GM21390 (cell line): ENCODE results near the gene ALPL.

Experiments
- ATAC-seq: cut with Tn5 transposase; IDR thresholded peaks from one replicate; pipeline ENCODE4 v1.9.1; 2021; ENCODE audit not compliant: unreplicated experiment

Gene ALPL

GRCh38 chr1:21596174-21596573 lies 87.0 kb downstream of the ALPL start:
- ATAC-seq = no peak

GRCh38 chr1:21596628-21597027 lies 87.4 kb downstream of the ALPL start:
- ATAC-seq = no peak

GRCh38 chr1:21597753-21598152 lies 88.5 kb downstream of the ALPL start:
- ATAC-seq = no peak

GRCh38 chr1:21598417-21598816 lies 89.2 kb downstream of the ALPL start:
- no peak for ATAC-seq

- ATAC-seq = no peak
Observed at GRCh38 chr1:21598904-21599303, 89.7 kb downstream of the ALPL start.

GRCh38 chr1:21599402-21599801 lies 90.2 kb downstream of the ALPL start:
- ATAC-seq = no peak

- no peak for ATAC-seq
Observed at GRCh38 chr1:21601278-21602048, 92.2 kb downstream of the ALPL start.

GRCh38 chr1:21603177-21604138 lies 94.2 kb downstream of the ALPL start:
- ATAC-seq = no peak

- ATAC-seq = no peak
Observed at GRCh38 chr1:21604208-21604957, 95.2 kb downstream of the ALPL start.

- ATAC-seq = no peak
Observed at GRCh38 chr1:21605012-21605715, 95.9 kb downstream of the ALPL start.

- no peak for ATAC-seq
Observed at GRCh38 chr1:21605964-21606705, 96.9 kb downstream of the ALPL start.

GRCh38 chr1:21607549-21608529 lies 98.6 kb downstream of the ALPL start:
- ATAC-seq = peak; percentile 73

GRCh38 chr1:21608798-21609197 lies 99.6 kb downstream of the ALPL start:
- no peak for ATAC-seq

- no peak for ATAC-seq
Observed at GRCh38 chr1:21610027-21610426, 100.8 kb downstream of the ALPL start.

- ATAC-seq = no peak
Observed at GRCh38 chr1:21610989-21611785, 102.0 kb downstream of the ALPL start.

GRCh38 chr1:21612057-21612456 lies 102.8 kb downstream of the ALPL start:
- no peak for ATAC-seq

GRCh38 chr1:21613072-21613867 lies 104.0 kb downstream of the ALPL start:
- ATAC-seq = no peak
